DND-41 (cell line): ENCODE measurements around the gene TNKS2.

Experiments
- ATAC-seq: fragments of 200-7000 bp; cut with Tn5 transposase; 3 replicates; pipeline ENCODE4 v1.9.1; 2021; ENCODE audit warnings: low read depth; ENCODE audit not compliant: insufficient read depth
- DNase-seq: peaks from one replicate; pipeline ENCODE4 v3.0.0-alpha.2; 2020
- H2AFZ ChIP-seq: 2 replicates; pipeline ENCODE4 v1.6.0; 2012; ENCODE audit warnings: low read depth, low read length
- H3K27ac ChIP-seq: 2 replicates; pipeline ENCODE4 v1.5.1; 2012; ENCODE audit warnings: low read length, inconsistent platforms
- H3K27me3 ChIP-seq: fragments of 200-600 bp; sonication (generic); 2 replicates; pipeline ENCODE4 v1.6.0; 2012; ENCODE audit warnings: low read length, mild to moderate bottlenecking, inconsistent platforms; ENCODE audit not compliant: insufficient read depth, poor library complexity
- H3K36me3 ChIP-seq: 2 replicates; pipeline ENCODE4 v1.5.1; 2012; ENCODE audit warnings: low read length, inconsistent platforms; ENCODE audit not compliant: insufficient read depth
- H3K4me1 ChIP-seq: 2 replicates; pipeline ENCODE4 v1.5.1; 2012; ENCODE audit warnings: mild to moderate bottlenecking, low read length; ENCODE audit not compliant: insufficient read depth
- H3K4me2 ChIP-seq: 2 replicates; pipeline ENCODE4 v1.6.0; 2012; ENCODE audit warnings: mild to moderate bottlenecking, moderate library complexity, low read length, inconsistent platforms; ENCODE audit not compliant: insufficient read depth
- H3K4me3 ChIP-seq, 2 experiments: fragments of 200-600 bp in 1 of 2; shearing (Covaris generic) in 1 of 2; 2 replicates each; pipeline ENCODE4 v1.5.1; 2012 to 2016; ENCODE audit warnings: inconsistent platforms in 2 of 2, low read length in 2 of 2, mild to moderate bottlenecking in 2 of 2, low read depth in 1 of 2, moderate library complexity in 1 of 2
- H3K79me2 ChIP-seq: 2 replicates; pipeline ENCODE4 v1.6.0; 2012; ENCODE audit warnings: low read length, inconsistent platforms; ENCODE audit not compliant: insufficient read depth
- H3K9ac ChIP-seq: 2 replicates; pipeline ENCODE4 v1.6.0; 2012; ENCODE audit warnings: low read depth, mild to moderate bottlenecking, inconsistent platforms, low read length, moderate library complexity
- H3K9me3 ChIP-seq: 2 replicates; pipeline ENCODE4 v1.5.1; 2012; ENCODE audit warnings: low read length, moderate library complexity, mild to moderate bottlenecking, inconsistent platforms; ENCODE audit not compliant: insufficient read depth, severe bottlenecking
- H4K20me1 ChIP-seq: 2 replicates; pipeline ENCODE4 v1.6.0; 2012; ENCODE audit warnings: low read length; ENCODE audit not compliant: insufficient read depth
- CTCF ChIP-seq: IDR thresholded peaks from 2 replicates; pipeline ENCODE4 v1.5.1; 2012; ENCODE audit warnings: borderline replicate concordance, low read length, moderate library complexity, mild to moderate bottlenecking; ENCODE audit not compliant: poor library complexity, severe bottlenecking; ENCODE audit errors: extremely low read depth
- EZH2 ChIP-seq: IDR thresholded peaks from 3 replicates; pipeline ENCODE4 v1.6.1; 2012; ENCODE audit warnings: borderline replicate concordance, low read depth, mild to moderate bottlenecking, moderate library complexity, low read length, inconsistent platforms; ENCODE audit not compliant: severe bottlenecking

The TNKS2 gene

DNA sequence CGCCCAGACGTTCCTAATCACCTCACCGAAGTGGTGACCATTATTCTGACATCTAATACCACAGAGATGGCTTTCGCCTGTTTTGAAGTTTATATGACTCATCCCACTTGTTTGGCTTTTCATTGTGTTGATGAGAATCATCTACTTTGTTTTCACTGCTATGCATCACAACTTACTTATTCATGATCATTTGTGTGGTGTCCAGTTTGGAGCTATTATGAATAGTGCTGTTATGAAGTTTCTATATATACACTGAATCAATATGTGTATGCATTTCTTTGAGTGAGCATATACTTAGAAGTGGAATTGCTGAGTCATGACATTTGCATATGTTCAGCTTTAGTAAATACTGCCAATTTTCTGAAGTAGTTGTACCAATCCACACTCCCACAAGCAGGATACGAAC, 38.6 kb upstream of the TNKS2 start:
- Histone ChIP-seq H3K4me1 (no peaks in the 10 kb centered on the region), H3K79me2 (no peaks in the 10 kb centered on the region), H3K36me3 (no peaks in the 10 kb centered on the region), H3K4me3 (no peak overlapping the region), H3K9me3 (no peaks in the 10 kb centered on the region), H3K9ac (no peak overlapping the region), H4K20me1 (no peaks in the 10 kb centered on the region), H3K27ac (no peak overlapping the region), H3K27me3 (peaks cover 3% of the 10 kb centered on the region), H2AFZ (no peak overlapping the region), H3K4me2 (no peak overlapping the region)
- TF ChIP-seq EZH2 (no peak), CTCF (no peak)
- DNase-seq = no peak
- ATAC-seq = no peak

GRCh38 chr10:91761721-91762120, 36.5 kb upstream of the TNKS2 start:
- Histone ChIP-seq H3K4me3 (no peak overlapping the region), H3K27ac (no peak overlapping the region), H3K27me3 (peaks cover 3% of the 10 kb centered on the region), H3K4me1 (no peaks in the 10 kb centered on the region), H3K36me3 (no peaks in the 10 kb centered on the region), H4K20me1 (no peaks in the 10 kb centered on the region), H2AFZ (no peak overlapping the region), H3K4me2 (no peak overlapping the region), H3K9me3 (no peaks in the 10 kb centered on the region), H3K9ac (no peak overlapping the region), H3K79me2 (no peaks in the 10 kb centered on the region)
- ATAC-seq = no peak
- TF ChIP-seq CTCF = no peak
- TF ChIP-seq EZH2 = no peak
- DNase-seq = no peak

GRCh38 chr10:91762878-91763277, 35.3 kb upstream of the TNKS2 start:
- DNase-seq (no peak), ATAC-seq (no peak)
- Histone ChIP-seq H3K9ac (no peak overlapping the region), H3K79me2 (no peaks in the 10 kb centered on the region), H2AFZ (no peak overlapping the region), H3K27ac (no peak overlapping the region), H4K20me1 (no peaks in the 10 kb centered on the region), H3K4me1 (no peaks in the 10 kb centered on the region), H3K36me3 (no peaks in the 10 kb centered on the region), H3K9me3 (no peaks in the 10 kb centered on the region), H3K27me3 (no peaks in the 10 kb centered on the region), H3K4me3 (no peak overlapping the region), H3K4me2 (no peak overlapping the region)
- TF ChIP-seq CTCF = no peak
- no peak for TF ChIP-seq EZH2

- H3K27ac ChIP-seq = no peak overlapping the region
- no peak overlapping the region for H3K9ac ChIP-seq
- H3K36me3 ChIP-seq = no peaks in the 10 kb centered on the region
- TF ChIP-seq CTCF (no peak), EZH2 (no peak)
- H3K4me3 ChIP-seq = no peak overlapping the region
- no peaks in the 10 kb centered on the region for H3K9me3 ChIP-seq
- H3K79me2 ChIP-seq = no peaks in the 10 kb centered on the region
- H4K20me1 ChIP-seq = no peaks in the 10 kb centered on the region
- ATAC-seq (no peak), DNase-seq (no peak)
- H3K4me1 ChIP-seq = no peaks in the 10 kb centered on the region
- H3K4me2 ChIP-seq = no peak overlapping the region
- H3K27me3 ChIP-seq = no peaks in the 10 kb centered on the region
- H2AFZ ChIP-seq = no peak overlapping the region
These were observed 31.6 kb upstream of the TNKS2 start for GRCh38 chr10:91766676-91767075.
